Measurements from ENCODE around the gene YWHAG.

Gene YWHAG

GRCh38 chr7:76349313-76349885 lies 9.4 kb downstream of the YWHAG start:
- H3K4me3 ChIP-seq (replicated peaks in 1 of 2; ENCODE audit: low read depth in 2 of 2, low read length in 2 of 2): no peak overlapping the region
- DNase-seq (ENCODE audit: low read depth in 2 of 2): no peak
- no peak for TF ChIP-seq CTCF (IDR thresholded peaks at IDR 0.05; ENCODE audit: low read depth, low read length)

- DNase-seq (ENCODE audit: low read depth in 2 of 2): no peak
- no peak overlapping the region for H3K4me3 ChIP-seq (replicated peaks in 1 of 2; ENCODE audit: low read depth in 2 of 2, low read length in 2 of 2)
- no peak for TF ChIP-seq CTCF (IDR thresholded peaks at IDR 0.05; ENCODE audit: low read depth, low read length)
Observed at GRCh38 chr7:76347710-76348109, 11.1 kb downstream of the YWHAG start.

- no peak for TF ChIP-seq CTCF (IDR thresholded peaks at IDR 0.05; ENCODE audit: low read depth, low read length)
- H3K4me3 ChIP-seq (replicated peaks in 1 of 2; ENCODE audit: low read depth in 2 of 2, low read length in 2 of 2): no peak overlapping the region
- no peak for DNase-seq (ENCODE audit: low read depth in 2 of 2)
Observed at GRCh38 chr7:76346778-76347177, 12.0 kb downstream of the YWHAG start.

- TF ChIP-seq CTCF (IDR thresholded peaks at IDR 0.05; ENCODE audit: low read depth, low read length): no peak
- no peak for DNase-seq (ENCODE audit: low read depth in 2 of 2)
Observed at GRCh38 chr7:76346097-76346496, 12.7 kb downstream of the YWHAG start.

GRCh38 chr7:76343931-76344321 lies 14.9 kb downstream of the YWHAG start:
- H3K4me3 ChIP-seq (replicated peaks in 1 of 2; ENCODE audit: low read depth in 2 of 2, low read length in 2 of 2): no peak overlapping the region
- no peak for TF ChIP-seq CTCF (IDR thresholded peaks at IDR 0.05; ENCODE audit: low read depth, low read length)
- no peak for DNase-seq (ENCODE audit: low read depth in 2 of 2)

More at GRCh38 chr7:76346097-76346496, 12.7 kb downstream of the YWHAG start:
- no peak overlapping the region for H3K4me3 ChIP-seq (replicated peaks in 1 of 2; ENCODE audit: low read depth in 2 of 2, low read length in 2 of 2)

GRCh38 chr7:76343294-76343930 lies 15.4 kb downstream of the YWHAG start:
- TF ChIP-seq CTCF (IDR thresholded peaks at IDR 0.05; ENCODE audit: low read depth, low read length): no peak
- no peak for DNase-seq (ENCODE audit: low read depth in 2 of 2)
- no peak overlapping the region for H3K4me3 ChIP-seq (replicated peaks in 1 of 2; ENCODE audit: low read depth in 2 of 2, low read length in 2 of 2)

- DNase-seq (ENCODE audit: low read depth in 2 of 2): no peak
- no peak overlapping the region for H3K4me3 ChIP-seq (replicated peaks in 1 of 2; ENCODE audit: low read depth in 2 of 2, low read length in 2 of 2)
Observed at GRCh38 chr7:76342222-76342621, 16.6 kb downstream of the YWHAG start.

More at GRCh38 chr7:76342222-76342621, 16.6 kb downstream of the YWHAG start:
- TF ChIP-seq CTCF (IDR thresholded peaks at IDR 0.05; ENCODE audit: low read depth, low read length): no peak
